ENCODE measurements around the gene GNB5. TPM values are rescaled to one million over a fixed set of nuclear protein-coding genes. Genes with fewer than 3 reads are reported as not detected.
"Not testable (repeated sequence)": the region's sequence is repeated elsewhere in the genome, so short reads cannot be mapped to it uniquely, and the experiment has no call there.

Gene GNB5
- total RNA-seq, 1 donor from 2014 or later: 50.2 TPM

GRCh38 chr15:52206446-52206845 is 15.3 kb upstream of the GNB5 start:
- no peak for DNase-seq

GRCh38 chr15:52204657-52205056 is 13.5 kb upstream of the GNB5 start:
- DNase-seq: no peak

GRCh38 chr15:52200831-52201365 is 9.7 kb upstream of the GNB5 start:
- no peak for DNase-seq

DNA sequence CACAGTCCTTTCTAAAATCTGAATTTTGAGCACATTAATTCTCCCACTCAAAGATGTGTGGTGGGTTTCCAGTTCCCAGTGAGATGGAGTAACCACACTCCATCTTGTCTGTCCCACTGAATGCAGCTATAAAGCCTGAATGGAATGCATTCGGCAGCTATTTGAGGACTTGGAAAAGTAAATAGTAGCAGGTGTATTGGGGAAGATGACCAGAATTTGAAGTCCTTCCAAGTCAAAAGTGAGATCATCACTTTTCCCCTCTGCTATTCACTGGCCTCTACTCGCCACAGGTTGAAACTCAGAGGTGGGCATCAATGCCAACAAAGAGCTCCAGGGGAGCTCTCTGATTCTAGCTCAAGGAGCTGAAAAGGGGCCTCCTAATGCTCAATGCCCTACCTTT is 8.1 kb upstream of the GNB5 start:
- DNase-seq: no peak

GRCh38 chr15:52196891-52197290 is 5.7 kb upstream of the GNB5 start:
- DNase-seq: no peak

DNA sequence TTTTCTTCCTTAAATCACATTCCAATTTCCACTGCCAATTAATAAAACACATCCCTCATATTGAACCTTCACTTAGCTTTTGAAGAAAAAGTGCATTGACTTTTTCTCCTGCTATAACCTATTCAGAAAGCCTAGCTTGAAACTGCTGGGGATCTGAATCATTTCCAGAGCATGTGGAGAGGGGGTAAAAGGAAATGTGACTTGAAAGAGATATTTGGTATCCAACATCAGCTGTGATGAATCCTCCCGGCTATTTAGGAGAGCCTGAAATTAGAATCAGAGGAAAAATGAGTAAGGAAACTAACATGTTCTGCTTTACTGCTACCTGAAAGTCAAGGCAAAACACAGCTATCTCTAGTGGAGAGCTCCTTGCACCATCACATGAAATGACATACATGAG is 2.6 kb upstream of the GNB5 start:
- no peak for DNase-seq

DNA sequence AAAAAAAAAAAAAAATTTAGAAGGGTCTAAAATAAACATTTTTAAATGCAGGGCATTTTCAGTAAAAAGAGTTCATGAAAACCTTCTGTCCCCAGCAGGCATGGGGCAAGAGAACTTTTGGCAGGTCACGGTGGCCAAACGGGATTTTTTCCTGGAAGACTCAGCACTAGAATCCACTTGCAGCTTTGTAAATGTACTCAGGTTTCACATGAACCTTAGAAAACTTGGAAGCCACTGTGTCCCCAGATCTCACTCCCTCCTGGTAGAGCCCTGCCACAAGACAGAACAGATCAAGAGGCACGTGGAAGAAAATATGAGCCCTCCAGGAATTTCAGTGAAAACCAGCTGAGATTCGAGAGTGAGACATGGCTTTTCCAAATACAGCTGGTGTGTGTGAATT is 2.1 kb upstream of the GNB5 start:
- DNase-seq: no peak

GRCh38 chr15:52186651-52187486 is 4.3 kb downstream of the GNB5 start:
- no peak for DNase-seq

- DNase-seq: no peak
Measured at GRCh38 chr15:52185151-52185561, 6.0 kb downstream of the GNB5 start.

GRCh38 chr15:52184721-52185120 is 6.5 kb downstream of the GNB5 start:
- DNase-seq: no peak

GRCh38 chr15:52183562-52184173 is 7.5 kb downstream of the GNB5 start:
- no peak for DNase-seq

DNA sequence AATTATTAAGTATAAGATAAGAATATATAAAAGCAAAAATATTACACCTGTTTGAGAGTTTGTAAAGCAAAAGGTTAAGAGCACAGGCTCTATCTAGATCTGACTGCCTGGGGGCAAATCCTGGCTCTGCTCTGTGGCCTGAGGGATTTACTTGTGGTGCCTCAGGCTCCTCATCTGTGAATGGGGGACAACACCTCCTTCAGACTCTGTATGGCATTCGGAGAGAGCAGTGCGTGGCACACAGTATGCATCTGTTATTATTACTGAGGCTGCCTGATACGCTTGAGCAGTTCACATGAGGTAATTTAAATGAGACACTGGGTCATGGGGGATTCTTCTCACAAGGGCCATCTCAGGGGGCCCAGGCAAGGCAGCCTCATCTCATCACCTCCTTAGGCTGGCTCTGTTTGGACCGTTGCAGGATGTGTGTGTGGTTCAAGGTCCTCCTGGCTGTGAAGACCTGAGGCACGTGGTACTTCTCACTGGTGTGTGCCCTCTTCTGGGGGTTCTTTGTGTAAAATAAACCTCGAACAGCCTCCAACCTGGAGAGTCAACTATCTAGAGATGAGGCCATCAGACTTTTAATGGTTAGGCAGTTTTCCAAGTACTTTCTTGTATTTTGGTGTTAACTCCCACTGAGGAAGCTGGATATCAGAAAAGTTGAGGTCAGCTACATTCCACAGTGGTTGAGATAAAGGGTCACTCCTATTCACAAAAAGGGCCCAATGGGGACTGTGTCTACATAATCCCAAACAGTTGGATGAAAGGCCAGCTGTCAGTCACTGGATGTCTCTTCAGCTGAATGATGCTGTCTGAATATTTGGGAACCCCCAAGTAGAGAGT is 9.0 kb downstream of the GNB5 start:
- DNase-seq: no peak

GRCh38 chr15:52180851-52181450 is 10.2 kb downstream of the GNB5 start:
- DNase-seq: no peak

DNA sequence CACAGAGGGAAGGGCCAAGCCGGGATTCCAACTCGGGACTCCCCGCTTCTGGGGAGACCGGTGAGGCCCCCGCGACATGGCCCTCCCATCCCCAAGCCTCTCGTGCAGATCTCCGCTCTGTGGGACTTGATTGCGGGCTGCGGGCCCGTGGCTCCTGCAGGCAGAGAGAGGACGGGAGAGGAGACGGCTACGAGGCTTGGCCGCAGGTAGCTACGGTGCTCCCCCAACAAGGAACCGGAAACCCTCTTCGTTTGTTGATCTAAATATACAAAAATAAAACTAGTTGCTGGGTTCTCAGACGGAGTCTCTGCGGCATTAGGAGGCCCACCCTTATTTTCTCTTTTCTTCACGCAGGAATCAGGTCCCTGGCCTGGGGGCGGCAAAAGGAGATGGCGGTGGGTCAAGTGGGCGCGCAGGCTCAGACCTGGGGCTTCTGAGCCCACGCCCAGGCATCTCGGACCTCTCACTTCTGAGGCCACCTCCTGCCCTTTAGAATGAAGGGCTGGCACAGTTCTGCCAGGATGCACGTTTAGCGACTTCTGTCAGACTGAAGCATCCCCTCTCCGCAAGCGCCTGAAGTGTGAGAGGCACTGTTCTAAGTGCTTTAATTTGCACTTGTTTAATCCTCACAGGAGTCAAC is 10.9 kb downstream of the GNB5 start:
- no peak for DNase-seq

DNA sequence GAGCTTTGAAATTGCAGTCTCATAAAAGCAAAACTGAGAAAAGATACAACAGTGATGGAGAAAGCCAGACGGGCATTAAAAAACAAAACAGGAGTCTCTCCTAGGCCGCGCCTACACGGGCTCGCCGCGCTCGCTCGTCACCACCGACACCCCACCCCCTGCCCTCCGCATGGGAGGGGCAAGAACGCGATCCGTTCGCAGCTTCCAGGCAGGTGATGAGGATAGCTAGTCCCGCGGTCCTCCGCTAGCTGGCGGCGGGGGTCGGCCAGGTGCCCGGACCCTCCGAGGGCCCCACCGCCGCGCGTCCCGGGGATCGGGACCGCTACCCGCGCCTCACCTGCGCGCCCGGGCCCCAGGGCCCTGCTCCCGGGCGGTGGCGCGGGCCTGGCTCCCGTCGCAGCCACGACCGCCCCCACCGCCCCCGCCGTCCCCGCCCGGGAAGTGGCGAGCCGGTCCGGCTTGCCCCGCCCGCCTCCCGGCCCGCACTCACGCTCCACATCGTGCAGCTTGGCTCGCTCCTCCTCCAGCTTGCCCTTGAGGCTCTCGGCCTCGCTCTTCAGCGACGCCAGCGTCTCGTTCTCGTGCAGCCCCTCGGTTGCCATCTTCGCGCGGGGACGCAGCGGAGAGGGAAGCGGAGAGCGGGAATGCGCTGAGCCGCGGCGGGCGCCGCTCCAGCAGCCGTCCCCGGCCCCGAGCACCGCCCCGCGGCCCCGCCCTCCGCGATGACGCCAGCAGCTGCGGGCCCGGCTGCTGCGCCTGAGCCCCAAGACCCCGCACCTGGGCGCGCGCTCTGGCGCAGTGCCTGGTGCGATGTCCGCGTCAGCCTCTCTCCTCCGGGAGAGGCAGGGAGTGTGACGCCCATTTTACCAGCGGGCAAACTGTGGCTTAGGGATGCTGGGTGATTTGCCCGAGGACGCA is 11.7 kb downstream of the GNB5 start:
- DNase-seq: peak; percentile 69

DNA sequence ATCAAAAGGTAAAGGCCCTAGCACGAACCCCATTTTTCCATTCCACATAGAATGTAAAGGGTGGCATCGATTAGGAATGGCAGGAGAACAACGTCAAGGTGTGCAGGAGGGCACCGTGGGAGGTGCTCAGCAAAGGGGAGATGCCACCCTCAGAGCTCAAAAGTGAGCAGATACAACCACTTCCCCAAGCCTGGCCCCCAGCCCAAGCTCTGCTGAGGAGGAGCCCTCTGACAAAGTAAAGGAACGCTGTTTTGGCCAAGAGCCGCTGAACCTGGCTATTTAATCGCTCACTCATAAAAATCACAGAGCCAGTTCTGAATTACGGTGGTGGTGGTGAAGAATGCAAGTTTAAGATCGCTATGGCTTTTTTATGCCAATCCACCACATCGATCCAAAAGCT is 12.4 kb downstream of the GNB5 start:
- no peak for DNase-seq

- DNase-seq: no peak
Measured at GRCh38 chr15:52172869-52173268, 18.3 kb downstream of the GNB5 start.

- no peak for DNase-seq
Measured at GRCh38 chr15:52171807-52172206, 19.4 kb downstream of the GNB5 start.

DNA sequence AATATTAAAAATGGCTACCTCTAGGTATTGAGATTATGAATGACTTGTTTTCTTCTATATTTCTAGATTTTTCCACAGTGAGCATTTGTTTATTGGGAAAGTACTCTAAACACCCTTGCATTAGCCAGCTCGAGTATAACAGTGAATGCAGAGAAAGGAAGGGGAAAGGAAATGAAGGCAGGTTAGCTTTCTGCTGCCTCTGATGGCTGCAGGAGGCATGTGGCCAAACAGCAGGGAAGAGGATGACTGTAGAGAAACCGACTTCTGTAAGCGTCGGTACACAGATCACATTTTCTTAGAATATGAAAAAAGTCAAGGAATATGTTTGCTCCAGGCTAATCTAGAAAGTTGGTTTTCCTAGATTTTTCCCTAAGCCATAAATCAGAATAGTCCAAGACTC is 19.8 kb downstream of the GNB5 start:
- no peak for DNase-seq

DNA sequence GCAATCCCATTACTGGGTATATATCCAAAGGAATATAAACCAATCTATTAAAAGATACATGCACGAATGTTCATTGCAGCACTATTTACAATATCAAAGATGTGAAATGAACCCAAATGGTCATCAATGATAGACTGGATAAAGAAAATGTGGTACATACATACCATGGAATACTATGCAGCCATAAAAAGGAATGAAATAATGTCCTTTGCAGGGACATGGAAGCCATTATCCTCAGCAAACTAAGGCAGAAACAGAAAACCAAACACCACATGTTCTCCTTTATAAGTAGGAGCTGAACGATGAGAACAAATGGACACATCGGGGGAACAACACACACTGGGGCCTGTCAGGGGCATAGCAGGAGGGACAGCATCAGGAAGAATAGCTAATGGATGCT is 21.0 kb downstream of the GNB5 start:
- not testable (repeated sequence) for DNase-seq

All from occipital lobe (tissue), 2 donors.